ENCODE results near the gene C19orf33.

DNA sequence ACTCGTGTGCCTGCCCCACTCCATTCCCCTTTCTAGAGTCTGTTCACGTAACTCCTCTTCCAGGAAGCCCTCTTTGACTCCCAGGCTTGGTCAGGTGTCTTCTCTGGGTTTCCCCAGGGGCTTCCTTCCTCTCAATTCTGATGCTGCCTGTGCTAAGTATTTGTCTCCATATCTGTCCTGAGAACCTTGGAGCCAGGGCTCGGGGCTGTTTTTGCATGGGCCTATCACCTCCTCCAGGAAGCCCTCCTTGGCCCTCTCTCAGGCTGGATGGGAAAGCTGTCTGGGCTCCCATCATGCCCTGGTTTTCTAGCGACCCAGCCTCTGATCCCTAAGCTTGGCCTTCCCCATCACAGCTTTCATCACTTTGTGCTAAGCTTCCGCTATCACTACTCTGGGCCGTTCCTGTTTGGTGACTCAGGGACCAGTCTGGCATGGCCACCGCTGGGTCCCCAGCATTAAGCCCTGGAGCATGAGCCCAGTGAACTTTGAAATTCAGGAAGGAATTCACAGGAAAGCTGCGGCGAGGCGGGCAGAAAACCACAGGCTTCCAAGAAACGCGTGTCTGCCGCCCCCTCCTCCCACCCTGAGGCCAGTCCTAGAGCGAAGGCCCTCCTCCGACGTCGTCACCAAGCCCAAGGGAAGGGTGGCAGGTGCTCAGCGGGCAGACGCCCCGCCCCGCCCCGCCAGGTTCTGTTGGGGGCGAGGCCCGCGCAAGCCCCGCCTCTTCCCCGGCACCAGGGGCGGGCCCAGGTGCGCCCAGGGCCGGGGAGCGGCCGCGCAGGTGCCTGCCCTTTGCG is 40.2 kb upstream of the C19orf33 start:
- TF ChIP-seq CTCF (IDR thresholded peaks at IDR 0.05) (no peak), POLR2A (IDR thresholded peaks at IDR 0.05) (no peak)

Measured in thyroid gland (tissue), 4 donors.